H9 (cell line): ENCODE results near the gene VTA1. TPM values are rescaled to one million over a fixed set of nuclear protein-coding genes. Genes with fewer than 3 reads are reported as not detected.
A peak's percentile ranks its signal among the peaks of the same experiment; 100 is the strongest.
"Not testable (repeated sequence)": the region's sequence is repeated elsewhere in the genome, so short reads cannot be mapped to it uniquely, and the experiment has no call there.

ENCODE experiments used
- DNase-seq: peaks from one replicate; pipeline ENCODE4 v3.0.0-alpha.2; 2017
- H2AFZ ChIP-seq: one replicate; pipeline ENCODE4 v1.6.1; 2013; ENCODE audit warnings: mild to moderate bottlenecking, low read length, control low read depth, moderate library complexity
- H2AK5ac ChIP-seq: 2 replicates; pipeline ENCODE4 v1.6.1; 2013; ENCODE audit warnings: low read length, control low read depth, mixed read lengths; ENCODE audit not compliant: insufficient read length
- H2BK120ac ChIP-seq: one replicate; pipeline ENCODE4 v1.6.1; 2013; ENCODE audit warnings: low read depth, mild to moderate bottlenecking, low read length, control low read depth, inconsistent platforms; ENCODE audit not compliant: poor library complexity, severe bottlenecking
- H2BK12ac ChIP-seq: 2 replicates; pipeline ENCODE4 v1.6.1; 2013; ENCODE audit warnings: low read length, control low read depth, mixed read lengths, low read depth; ENCODE audit not compliant: insufficient read length
- H2BK15ac ChIP-seq: 2 replicates; pipeline ENCODE4 v1.6.1; 2013; ENCODE audit warnings: low read depth, low read length, control low read depth
- H2BK20ac ChIP-seq: one replicate; pipeline ENCODE4 v1.6.1; 2013; ENCODE audit warnings: low read depth, mild to moderate bottlenecking, low read length, control low read depth, inconsistent platforms; ENCODE audit not compliant: poor library complexity, severe bottlenecking
- H2BK5ac ChIP-seq: 2 replicates; pipeline ENCODE4 v1.6.1; 2013; ENCODE audit warnings: low read length, control low read depth, mixed read lengths; ENCODE audit not compliant: insufficient read length
- H3K14ac ChIP-seq: 2 replicates; pipeline ENCODE4 v1.6.1; 2013; ENCODE audit warnings: low read length, control low read depth; ENCODE audit not compliant: insufficient read depth
- H3K18ac ChIP-seq: 2 replicates; pipeline ENCODE4 v1.6.1; 2013; ENCODE audit warnings: low read depth, mild to moderate bottlenecking, mixed read lengths, low read length, control low read depth; ENCODE audit not compliant: insufficient read length
- H3K23ac ChIP-seq: 2 replicates; pipeline ENCODE4 v1.6.1; 2013; ENCODE audit warnings: low read length, control low read depth, mixed read lengths, low read depth; ENCODE audit not compliant: insufficient read length
- H3K23me2 ChIP-seq: 2 replicates; pipeline ENCODE4 v1.6.1; 2013; ENCODE audit warnings: low read depth, mild to moderate bottlenecking, mixed read lengths, low read length, control low read depth; ENCODE audit not compliant: insufficient read length, poor library complexity, severe bottlenecking
- H3K27ac ChIP-seq: 2 replicates; pipeline ENCODE4 v1.5.1; 2013; ENCODE audit warnings: low read length, control low read depth, mixed read lengths, low read depth; ENCODE audit not compliant: insufficient read length
- H3K27me3 ChIP-seq: 2 replicates; pipeline ENCODE4 v1.6.1; 2013; ENCODE audit warnings: low read length, control low read depth, inconsistent platforms; ENCODE audit not compliant: insufficient read depth
- H3K4ac ChIP-seq: 2 replicates; pipeline ENCODE4 v1.6.1; 2013; ENCODE audit warnings: low read depth, mild to moderate bottlenecking, control low read depth, inconsistent platforms, low read length, moderate library complexity
- H3K4me1 ChIP-seq: 2 replicates; pipeline ENCODE4 v1.6.1; 2013; ENCODE audit warnings: low read length, control low read depth, inconsistent platforms; ENCODE audit not compliant: insufficient read depth
- H3K4me2 ChIP-seq: 2 replicates; pipeline ENCODE4 v1.6.1; 2013; ENCODE audit warnings: low read length, control low read depth, mixed read lengths; ENCODE audit not compliant: insufficient read length, insufficient read depth
- H3K56ac ChIP-seq: 2 replicates; pipeline ENCODE4 v1.6.1; 2013; ENCODE audit warnings: low read depth, mild to moderate bottlenecking, mixed read lengths, low read length, control low read depth; ENCODE audit not compliant: insufficient read length
- H3K79me1 ChIP-seq: 2 replicates; pipeline ENCODE4 v1.6.1; 2013; ENCODE audit warnings: low read depth, mild to moderate bottlenecking, moderate library complexity, low read length, control low read depth, inconsistent platforms; ENCODE audit not compliant: insufficient read depth, poor library complexity, severe bottlenecking
- H3K79me2 ChIP-seq: 2 replicates; pipeline ENCODE4 v1.6.1; 2013; ENCODE audit warnings: low read length, control low read depth, inconsistent platforms; ENCODE audit not compliant: insufficient read depth
- H3K9ac ChIP-seq: 2 replicates; pipeline ENCODE4 v1.6.1; 2013; ENCODE audit warnings: low read length, control low read depth, mixed read lengths; ENCODE audit not compliant: insufficient read length; ENCODE audit errors: extremely low read depth
- H3K9me3 ChIP-seq: one replicate; pipeline ENCODE4 v1.6.1; 2013; ENCODE audit warnings: low read depth, low read length, inconsistent platforms; ENCODE audit not compliant: control insufficient read depth
- H3T11ph ChIP-seq: one replicate; pipeline ENCODE4 v1.6.1; 2013; ENCODE audit warnings: mild to moderate bottlenecking, low read length, control low read depth, inconsistent platforms
- H4K20me1 ChIP-seq: one replicate; pipeline ENCODE4 v1.6.1; 2013; ENCODE audit not compliant: control insufficient read depth, insufficient read length, insufficient read depth
- H4K5ac ChIP-seq: 2 replicates; pipeline ENCODE4 v1.6.1; 2013; ENCODE audit warnings: low read depth, mild to moderate bottlenecking, mixed read lengths, low read length, control low read depth; ENCODE audit not compliant: insufficient read length
- H4K8ac ChIP-seq: replicated peaks from 2 replicates; pipeline ENCODE4 v1.6.1; 2013; ENCODE audit warnings: low read length, control low read depth, mixed read lengths, low read depth; ENCODE audit not compliant: insufficient read length
- H4K91ac ChIP-seq: 2 replicates; pipeline ENCODE4 v1.6.1; 2013; ENCODE audit warnings: low read depth, mild to moderate bottlenecking, moderate library complexity, mixed read lengths, low read length, control low read depth; ENCODE audit not compliant: insufficient read length
- H3K27ac Mint-ChIP-seq, 3 experiments: 2 replicates in 2 of 3; 3 replicates in 1 of 3; pipeline ENCODE4 v1.8.0; 2020 to 2021; ENCODE audit warnings: mixed read lengths in 3 of 3, mild to moderate bottlenecking in 1 of 3, moderate library complexity in 1 of 3
- H3K27me3 Mint-ChIP-seq: 2 replicates; pipeline ENCODE4 v1.8.0; 2021; ENCODE audit warnings: low read depth, mild to moderate bottlenecking, moderate library complexity, mixed read lengths
- H3K36me3 Mint-ChIP-seq, 3 experiments: 2 replicates in 2 of 3; 3 replicates in 1 of 3; pipeline ENCODE4 v1.8.0; 2020 to 2021; ENCODE audit warnings: low read depth in 3 of 3, mixed read lengths in 3 of 3; ENCODE audit not compliant: insufficient read depth in 1 of 3
- H3K4me1 Mint-ChIP-seq, 2 experiments: 2 replicates each; pipeline ENCODE4 v1.8.0; 2020; ENCODE audit warnings: mixed read lengths in 2 of 2
- H3K4me3 Mint-ChIP-seq, 2 experiments: 2 replicates in 1 of 2; 3 replicates in 1 of 2; pipeline ENCODE4 v1.8.0; 2020 to 2021; ENCODE audit warnings: mild to moderate bottlenecking in 2 of 2, mixed read lengths in 2 of 2, moderate library complexity in 1 of 2
- H3K9me3 Mint-ChIP-seq, 2 experiments: 2 replicates in 1 of 2; 3 replicates in 1 of 2; pipeline ENCODE4 v1.8.0; 2020; ENCODE audit warnings: mild to moderate bottlenecking in 2 of 2, mixed read lengths in 2 of 2, moderate library complexity in 1 of 2
- CTCF ChIP-seq: fragments of 200-600 bp; sonication (generic); conservative IDR thresholded peaks from 3 replicates; pipeline ENCODE4 v1.8.0; 2021; ENCODE audit warnings: antibody characterized with exemption, mild to moderate bottlenecking
- WGBS: extraction: QIAGEN DNeasy Blood & Tissue Kit; methylation state at CpG from one replicate; pipeline ENCODE4 v1.1.7; 2013; ENCODE audit warnings: missing lambda C conversion rate, low lambda C conversion rate, mixed read lengths; ENCODE audit not compliant: insufficient read length; ENCODE audit errors: extremely low coverage; 5-methylcytosine and 5-hydroxymethylcytosine counted together
- long read RNA-seq: library from polyadenylated mRNA; unstranded; transcript quantifications from one replicate; pipeline ENCODE4 v2.0.0, GENCODE V29; 2020
- total RNA-seq: library from RNA; stranded (reverse); gene quantifications from 2 replicates; pipeline ENCODE4 v1.2.1, GENCODE V29; 2021

The VTA1 gene
- 62.4 and 63.1 TPM in 2 replicates for total RNA-seq
- long read RNA-seq, full-length matches to known transcripts: 374 of 413 reads
- long read RNA-seq, partial matches to known transcripts: 9 of 413 reads
- long read RNA-seq, other reads (novel, unspliced or antisense): 30 of 413 reads

DNA sequence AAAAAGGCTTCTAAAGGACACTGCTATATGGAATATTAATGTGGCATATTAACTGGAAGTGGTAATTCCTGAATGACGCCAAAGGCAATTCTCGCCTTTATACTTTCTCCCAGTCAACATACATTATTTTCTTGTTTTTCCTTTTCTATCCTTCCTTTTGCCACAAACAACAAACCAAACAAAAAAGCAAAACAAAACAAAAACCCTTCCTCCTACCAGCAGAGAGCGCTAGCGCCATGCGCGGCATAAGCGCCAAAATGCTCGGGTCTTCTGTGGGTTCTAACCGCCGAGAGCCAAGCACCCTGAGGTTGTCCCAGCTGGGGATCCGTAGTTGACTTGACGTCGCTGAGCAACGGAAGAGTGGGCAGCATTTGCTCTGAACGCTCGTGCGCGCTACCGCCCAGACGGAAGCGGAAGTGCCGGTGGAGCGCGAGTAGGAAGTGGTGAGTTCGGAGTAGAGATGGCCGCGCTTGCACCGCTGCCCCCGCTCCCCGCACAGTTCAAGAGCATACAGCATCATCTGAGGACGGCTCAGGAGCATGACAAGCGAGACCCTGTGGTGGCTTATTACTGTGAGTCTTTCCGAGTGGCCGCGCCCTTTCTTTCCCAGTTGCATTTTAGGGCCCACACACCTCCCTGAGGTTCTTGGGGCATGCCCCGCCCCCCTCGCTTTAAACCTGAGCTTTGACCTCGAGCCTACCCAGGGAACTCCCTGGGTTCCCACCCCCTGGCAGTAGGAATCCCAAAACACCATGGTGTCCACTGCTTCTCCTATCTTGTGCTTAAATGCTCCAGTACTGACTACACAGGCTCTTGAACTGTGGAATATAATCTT, at the start of gene VTA1, which contains the start of gene NMBR:
Gene VTA1, plus strand, starts transcription at position 436 of the 835 bp plus-strand sequence. Its CDS starts 25 bp downstream, at position 461.
Gene NMBR, minus strand, starts transcription at position 295 of the 835 bp plus-strand sequence. CDS start 58,464 bp downstream, outside the sequence.
- no peak within 1 kb of the TSS for H2BK12ac ChIP-seq
- no peak within 1 kb of the TSS for H2BK120ac ChIP-seq
- Mint-ChIP-seq H3K27me3 (no peaks in the 10 kb centered on the region; the same call in 1 of the 2 replicates), H3K27ac (peak within 1 kb of the TSS; percentile 44 to 95 (median 79); a peak in 6 of 7 replicates), H3K4me3 (peak within 1 kb of the TSS; percentile 93 to 95), H3K9me3 (no peaks in the 10 kb centered on the region), H3K4me1 (peaks cover 31 to 34% of the 10 kb centered on the region in 2 experiments), H3K36me3 (peaks cover 2 to 9% (median 9%) of the 10 kb centered on the region in 3 experiments; a peak in 5 of 7 replicates)
- peak within 1 kb of the TSS; percentile 73 for H3K4me2 ChIP-seq
- H3K9me3 ChIP-seq: no peaks in the 10 kb centered on the region
- peaks cover 19% of the 10 kb centered on the region; the same call in 1 of the 2 replicates for H3K79me2 ChIP-seq
- WGBS: no CpG with 5 or more reads among the region's 38 CpGs
- H3K9ac ChIP-seq: peak within 1 kb of the TSS; percentile 72
- H2BK5ac ChIP-seq: no peak within 1 kb of the TSS
- no peak within 1 kb of the TSS for H3K56ac ChIP-seq
- TF ChIP-seq CTCF: peak; percentile 91
- no peak within 1 kb of the TSS for H3K14ac ChIP-seq
- H2BK15ac ChIP-seq: no peak within 1 kb of the TSS
- no peaks in the 10 kb centered on the region for H3K23me2 ChIP-seq
- no peaks in the 10 kb centered on the region for H3K27me3 ChIP-seq
- no peak within 1 kb of the TSS for H3K18ac ChIP-seq
- H3K4ac ChIP-seq: no peak within 1 kb of the TSS
- H2AFZ ChIP-seq: peak within 1 kb of the TSS; percentile 75
- peak; percentile 99 for DNase-seq
- no peaks in the 10 kb centered on the region for H3K79me1 ChIP-seq
- no peak within 1 kb of the TSS for H3K27ac ChIP-seq
- no peak within 1 kb of the TSS for H3K23ac ChIP-seq
- no peak within 1 kb of the TSS for H4K5ac ChIP-seq
- H4K8ac ChIP-seq: no peak within 1 kb of the TSS
- H3T11ph ChIP-seq: no peak within 1 kb of the TSS
- H2AK5ac ChIP-seq: no peak within 1 kb of the TSS
- no peaks in the 10 kb centered on the region for H3K4me1 ChIP-seq
- no peak within 1 kb of the TSS for H2BK20ac ChIP-seq
- no peak within 1 kb of the TSS for H4K91ac ChIP-seq
- H4K20me1 ChIP-seq: no peaks in the 10 kb centered on the region

DNA sequence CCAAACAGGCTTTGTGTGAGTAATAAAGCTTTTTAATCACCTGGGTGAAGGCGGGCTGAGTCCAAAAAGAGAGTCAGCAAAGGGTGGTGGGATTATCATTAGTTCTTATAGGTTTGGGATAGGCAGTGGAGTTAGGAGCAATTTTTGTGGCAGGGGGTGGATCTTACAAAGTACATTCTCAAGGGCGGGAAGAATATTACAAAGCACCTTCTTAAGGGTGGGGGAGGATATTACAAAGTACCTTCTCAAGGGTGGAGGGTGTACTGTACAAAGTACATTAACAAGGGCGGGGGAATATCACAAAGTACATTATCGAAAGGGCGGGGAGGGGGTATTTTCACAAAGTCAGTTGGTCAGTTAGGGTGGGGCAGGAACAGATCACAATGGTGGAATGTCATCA, 42.2 kb upstream of the VTA1 start:
- H2AK5ac ChIP-seq, H3K56ac ChIP-seq, H3K9me3 Mint-ChIP-seq, H2AFZ ChIP-seq, H3K14ac ChIP-seq, H4K5ac ChIP-seq, H3K79me2 ChIP-seq, H2BK15ac ChIP-seq, H3K4me1 ChIP-seq, H2BK120ac ChIP-seq, H3T11ph ChIP-seq, H4K8ac ChIP-seq, H2BK5ac ChIP-seq, H4K20me1 ChIP-seq, H3K4me2 ChIP-seq, H3K27ac Mint-ChIP-seq, H3K9me3 ChIP-seq, H4K91ac ChIP-seq, H3K27ac ChIP-seq, H3K4me3 Mint-ChIP-seq, H2BK12ac ChIP-seq, H2BK20ac ChIP-seq, H3K23ac ChIP-seq, H3K27me3 ChIP-seq, H3K27me3 Mint-ChIP-seq, H3K9ac ChIP-seq, H3K23me2 ChIP-seq, H3K79me1 ChIP-seq, H3K4ac ChIP-seq, H3K18ac ChIP-seq, H3K36me3 Mint-ChIP-seq, DNase-seq: not testable (repeated sequence)
- peaks cover 0 to 13% of the 10 kb centered on the region in 2 experiments; a peak in 2 of 4 replicates for H3K4me1 Mint-ChIP-seq
- no CpG with 5 or more reads among the region's 5 CpGs for WGBS
